Osteoblast (primary cell): ENCODE results near the gene ADH6. TPM values are rescaled to one million over a fixed set of nuclear protein-coding genes. Genes with fewer than 3 reads are reported as not detected.
"Not testable (repeated sequence)": the region's sequence is repeated elsewhere in the genome, so short reads cannot be mapped to it uniquely, and the experiment has no call there.

Experiments
- DNase-seq: peaks from one replicate; pipeline ENCODE4 v3.0.0; 2011; ENCODE audit warnings: low spot score, mixed read lengths; ENCODE audit not compliant: insufficient read length; ENCODE audit errors: missing footprints
- H2AFZ ChIP-seq: 2 replicates; pipeline ENCODE4 v1.6.0; 2011; ENCODE audit warnings: mild to moderate bottlenecking, low read length
- H3K27ac ChIP-seq: 2 replicates; pipeline ENCODE4 v1.5.1; 2011; ENCODE audit warnings: mild to moderate bottlenecking, low read depth, low read length, moderate library complexity
- H3K27me3 ChIP-seq: 2 replicates; pipeline ENCODE4 v1.6.0; 2012; ENCODE audit warnings: mild to moderate bottlenecking, control low read depth, inconsistent platforms, low read length, moderate library complexity; ENCODE audit not compliant: insufficient read depth
- H3K36me3 ChIP-seq: 2 replicates; pipeline ENCODE4 v1.5.1; 2011; ENCODE audit warnings: mild to moderate bottlenecking, low read length, control low read depth, moderate library complexity; ENCODE audit not compliant: insufficient read depth
- H3K4me1 ChIP-seq: 2 replicates; pipeline ENCODE4 v1.5.1; 2011; ENCODE audit warnings: mild to moderate bottlenecking, low read length, control low read depth, moderate library complexity; ENCODE audit not compliant: insufficient read depth
- H3K4me2 ChIP-seq: 2 replicates; pipeline ENCODE4 v1.6.0; 2011; ENCODE audit warnings: mild to moderate bottlenecking, low read length; ENCODE audit not compliant: insufficient read depth
- H3K4me3 ChIP-seq: fragments of 200-600 bp; sonication (generic); 3 replicates; pipeline ENCODE4 v1.5.1; 2012; ENCODE audit warnings: mild to moderate bottlenecking, low read length, inconsistent platforms; ENCODE audit not compliant: insufficient read depth
- H3K79me2 ChIP-seq: 2 replicates; pipeline ENCODE4 v1.6.0; 2012; ENCODE audit warnings: mild to moderate bottlenecking, low read length, control low read depth, inconsistent platforms; ENCODE audit not compliant: insufficient read depth
- H3K9me3 ChIP-seq: 2 replicates; pipeline ENCODE4 v1.5.1; 2011; ENCODE audit warnings: low read depth, low read length, control low read depth
- H4K20me1 ChIP-seq: 2 replicates; pipeline ENCODE4 v1.6.0; 2012; ENCODE audit warnings: mild to moderate bottlenecking, low read length, control low read depth; ENCODE audit not compliant: insufficient read depth
- total RNA-seq: library from RNA; depleted of rRNA; stranded (reverse); fragments of >200 nt; gene quantifications from 2 replicates; pipeline ENCODE4 v1.2.3, GENCODE V29; 2012
- TF ChIP-seq, protein P1 (sequence below): IDR thresholded peaks from 2 replicates; pipeline ENCODE4 v1.5.1; 2011; ENCODE audit warnings: mild to moderate bottlenecking, low read depth, low read length, moderate library complexity; ENCODE audit errors: extremely low read depth

The ADH6 gene
- total RNA-seq, 1 donor, result not detected

DNA sequence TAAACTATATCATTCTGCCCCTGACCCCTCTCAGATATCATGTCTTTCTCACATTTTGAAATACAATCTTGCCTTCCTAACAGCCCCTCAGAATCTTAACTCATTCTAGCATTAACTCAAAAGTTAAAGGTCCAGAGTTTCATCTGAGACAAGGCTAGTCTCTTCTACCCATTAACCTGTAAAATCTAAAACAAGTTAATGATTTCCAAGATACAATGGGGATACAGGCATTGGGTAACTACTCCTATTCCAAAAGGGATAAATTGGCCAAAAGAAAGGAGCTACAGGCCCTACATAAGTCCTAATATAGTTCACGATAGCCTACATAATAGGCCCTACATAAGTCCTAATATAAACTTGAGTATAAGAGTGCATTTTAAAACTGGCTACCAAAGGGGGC is 18.9 kb downstream of the ADH6 start:
- TF ChIP-seq, protein P1, sequence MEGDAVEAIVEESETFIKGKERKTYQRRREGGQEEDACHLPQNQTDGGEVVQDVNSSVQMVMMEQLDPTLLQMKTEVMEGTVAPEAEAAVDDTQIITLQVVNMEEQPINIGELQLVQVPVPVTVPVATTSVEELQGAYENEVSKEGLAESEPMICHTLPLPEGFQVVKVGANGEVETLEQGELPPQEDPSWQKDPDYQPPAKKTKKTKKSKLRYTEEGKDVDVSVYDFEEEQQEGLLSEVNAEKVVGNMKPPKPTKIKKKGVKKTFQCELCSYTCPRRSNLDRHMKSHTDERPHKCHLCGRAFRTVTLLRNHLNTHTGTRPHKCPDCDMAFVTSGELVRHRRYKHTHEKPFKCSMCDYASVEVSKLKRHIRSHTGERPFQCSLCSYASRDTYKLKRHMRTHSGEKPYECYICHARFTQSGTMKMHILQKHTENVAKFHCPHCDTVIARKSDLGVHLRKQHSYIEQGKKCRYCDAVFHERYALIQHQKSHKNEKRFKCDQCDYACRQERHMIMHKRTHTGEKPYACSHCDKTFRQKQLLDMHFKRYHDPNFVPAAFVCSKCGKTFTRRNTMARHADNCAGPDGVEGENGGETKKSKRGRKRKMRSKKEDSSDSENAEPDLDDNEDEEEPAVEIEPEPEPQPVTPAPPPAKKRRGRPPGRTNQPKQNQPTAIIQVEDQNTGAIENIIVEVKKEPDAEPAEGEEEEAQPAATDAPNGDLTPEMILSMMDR, result no peak

DNA sequence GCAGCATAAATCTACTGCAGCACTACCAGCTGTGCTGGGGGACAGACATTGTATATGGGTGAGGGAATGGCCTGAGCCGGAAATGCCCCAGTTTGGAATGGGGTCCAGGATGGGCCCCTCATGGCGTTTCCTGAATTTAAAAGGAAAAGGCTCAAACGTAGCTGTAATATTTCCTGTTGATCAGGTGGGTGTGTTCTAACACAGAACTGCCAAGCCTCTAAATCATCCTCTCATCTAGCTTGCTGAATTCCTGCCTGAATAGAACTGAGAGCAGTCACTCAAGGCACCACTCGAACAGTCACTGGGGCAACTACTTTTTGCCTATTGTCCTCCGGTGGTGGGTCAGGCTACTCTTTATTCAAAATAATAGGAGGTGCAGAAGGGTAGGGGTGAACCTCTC is 28.7 kb downstream of the ADH6 start:
- Histone ChIP-seq H2AFZ (no peak overlapping the region), H3K79me2 (no peaks in the 10 kb centered on the region), H3K27ac (no peak overlapping the region), H3K27me3 (no peaks in the 10 kb centered on the region), H3K4me2 (no peak overlapping the region), H3K4me1 (no peaks in the 10 kb centered on the region), H3K36me3 (no peaks in the 10 kb centered on the region), H3K4me3 (no peak overlapping the region), H3K9me3 (no peaks in the 10 kb centered on the region), H4K20me1 (no peaks in the 10 kb centered on the region)
- DNase-seq, result no peak
- TF ChIP-seq, protein P1, result no peak

More for the DNA sequence above, 18.9 kb downstream of the ADH6 start:
- Histone ChIP-seq H3K4me3 (no peak overlapping the region), H3K4me1 (peaks cover 4% of the 10 kb centered on the region), H4K20me1 (no peaks in the 10 kb centered on the region), H3K4me2 (no peak overlapping the region), H3K27me3 (no peaks in the 10 kb centered on the region), H3K79me2 (no peaks in the 10 kb centered on the region), H3K36me3 (no peaks in the 10 kb centered on the region), H3K27ac (no peak overlapping the region), H3K9me3 (no peaks in the 10 kb centered on the region), H2AFZ (no peak overlapping the region)
- DNase-seq, result no peak

DNA sequence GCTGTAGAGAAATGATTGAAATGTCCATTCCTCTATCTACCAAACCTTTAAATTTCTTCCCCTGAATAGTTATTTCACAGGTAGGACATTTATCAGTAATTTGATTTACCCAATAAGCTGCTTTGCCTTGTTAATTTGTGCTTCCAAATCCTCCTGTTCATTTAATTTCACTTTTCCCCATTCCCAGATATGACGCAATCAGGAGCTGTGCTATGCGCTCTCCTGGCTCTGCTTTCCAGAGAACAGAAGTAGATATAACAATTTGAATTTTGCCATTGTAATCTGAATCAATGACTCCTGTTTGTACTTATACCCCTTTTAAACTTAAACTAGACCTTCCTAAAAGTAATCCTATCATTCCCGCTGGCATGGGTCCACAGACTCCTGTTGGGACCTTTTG is 29.1 kb downstream of the ADH6 start:
- not testable (repeated sequence) for H3K27ac ChIP-seq, H3K27me3 ChIP-seq, H3K4me2 ChIP-seq, H3K36me3 ChIP-seq, H2AFZ ChIP-seq, H3K4me1 ChIP-seq, DNase-seq, H3K79me2 ChIP-seq, H3K9me3 ChIP-seq, H3K4me3 ChIP-seq, H4K20me1 ChIP-seq

DNA sequence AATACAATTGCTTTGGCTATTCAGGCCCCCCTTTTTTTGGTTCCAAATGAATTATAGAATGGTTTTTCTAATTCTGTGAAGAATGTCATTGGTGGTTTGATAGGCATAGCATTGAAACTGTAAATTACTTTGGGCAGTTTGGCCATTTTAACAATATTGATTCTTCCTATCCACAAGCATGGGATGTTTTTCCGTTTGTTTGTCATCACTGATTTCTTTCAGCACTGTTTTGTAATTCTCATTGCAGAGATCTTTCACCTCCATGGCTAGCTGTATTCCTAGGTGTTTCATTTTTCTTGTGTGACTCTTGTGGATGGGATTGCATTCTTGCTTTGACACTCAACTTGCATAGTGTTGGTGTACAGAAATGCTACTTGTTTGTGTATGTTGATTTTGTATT is 33.0 kb downstream of the ADH6 start:
- H3K4me3 ChIP-seq, result no peak overlapping the region
- H3K27ac ChIP-seq, result no peak overlapping the region
- H3K9me3 ChIP-seq, result no peaks in the 10 kb centered on the region
- DNase-seq, result no peak
- no peak overlapping the region for H2AFZ ChIP-seq
- no peaks in the 10 kb centered on the region for H3K4me1 ChIP-seq
- H3K27me3 ChIP-seq, result no peaks in the 10 kb centered on the region
- H3K4me2 ChIP-seq, result no peak overlapping the region
- H3K36me3 ChIP-seq, result no peaks in the 10 kb centered on the region
- no peaks in the 10 kb centered on the region for H3K79me2 ChIP-seq
- no peaks in the 10 kb centered on the region for H4K20me1 ChIP-seq
- TF ChIP-seq, protein P1, result no peak
